ENCODE data around the gene VPS39.

- no peak for TF ChIP-seq CTCF (IDR thresholded peaks at IDR 0.05)
- no peak for TF ChIP-seq POLR2A (IDR thresholded peaks at IDR 0.05)
These were observed 25.7 kb downstream of the VPS39 start for GRCh38 chr15:42182328-42182886.

All from uterus (tissue), 2 donors.